Loucy (cell line): Measurements from ENCODE around the gene LILRB2.
"Not testable (repeated sequence)": the region's sequence is repeated elsewhere in the genome, so short reads cannot be mapped to it uniquely, and the experiment has no call there.

ENCODE experiments used
- CTCF ChIP-seq: fragments of 200-600 bp; sonication (generic); conservative IDR thresholded peaks from 2 replicates; pipeline ENCODE4 v1.5.1; 2014; ENCODE audit warnings: mild to moderate bottlenecking, antibody characterized with exemption, low read length
- EZH2phosphoT487 ChIP-seq: fragments of 200-600 bp; IDR thresholded peaks from 2 replicates; pipeline ENCODE4 v1.6.1; 2018; ENCODE audit warnings: antibody characterized with exemption, mild to moderate bottlenecking, moderate library complexity, borderline replicate concordance

DNA sequence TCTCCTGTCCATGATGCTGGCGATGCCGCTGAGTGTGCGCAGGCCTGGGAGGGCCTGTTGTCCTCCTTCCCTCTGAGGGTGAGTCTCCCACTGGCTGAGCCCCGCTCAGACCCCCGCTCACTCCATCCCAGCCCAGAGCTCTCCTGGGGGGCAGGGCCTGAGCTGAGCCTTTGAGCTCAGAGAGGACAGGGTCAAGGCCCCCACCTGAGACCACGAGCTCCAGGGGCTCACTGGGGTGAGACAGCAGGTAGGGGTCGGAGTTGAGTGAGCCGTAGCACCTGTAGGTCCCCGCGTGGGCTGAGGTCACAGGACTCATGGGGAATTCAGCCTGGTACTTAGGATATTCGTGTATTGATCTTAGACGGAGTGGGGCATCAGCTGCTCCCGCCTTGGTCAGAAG lies 2.9 kb downstream of the LILRB2 start:
- TF ChIP-seq EZH2phosphoT487, CTCF: not testable (repeated sequence)
